Naive thymus-derived CD4-positive, alpha-beta T cell (primary cell): ENCODE data around the gene ADAM23. TPM values are rescaled to one million over a fixed set of nuclear protein-coding genes. Genes with fewer than 3 reads are reported as not detected.

Experiments used
- ATAC-seq: fragments of 150-1000 bp; cut with Tn5 transposase; 2 replicates; pipeline ENCODE4 v1.10.0; 2021; ENCODE audit warnings: mild to moderate bottlenecking, moderate library complexity
- CTCF ChIA-PET: fragments of 350-600 bp; sonication (Branson Sonifier 250); formaldehyde crosslinking; loops from one replicate; lab custom pipeline; 2021; ENCODE audit warnings: antibody characterized with exemption; lab: Charles Lee
- POLR2A ChIA-PET: fragments of 350-600 bp; sonication (Branson Sonifier 250); formaldehyde crosslinking; loops from one replicate; lab custom pipeline; 2021; ENCODE audit warnings: antibody characterized with exemption, inconsistent platforms; lab: Charles Lee
- DNase-seq, 9 donors: peaks; one replicate each; pipeline versions ENCODE4 v3.0.0 to v3.0.0-alpha.2; 2020 to 2022; ENCODE audit warnings: mixed read lengths in 1 of 9
- H3K27ac ChIP-seq: one replicate; pipeline ENCODE4 v1.7.0; 2013; ENCODE audit warnings: mild to moderate bottlenecking, low read depth, low read length, moderate library complexity
- H3K27me3 ChIP-seq, 2 donors: one replicate each; pipeline ENCODE4 v1.7.0; 2013; ENCODE audit warnings: low read length in 2 of 2, mild to moderate bottlenecking in 2 of 2, moderate library complexity in 2 of 2; ENCODE audit not compliant: control insufficient read depth in 2 of 2, insufficient read depth in 2 of 2
- H3K36me3 ChIP-seq, 3 experiments: 1 replicate in 2 of 3; 2 replicates in 1 of 3; pipeline ENCODE4 v1.7.0; 2013; ENCODE audit warnings: low read length in 3 of 3, mild to moderate bottlenecking in 3 of 3, moderate library complexity in 1 of 3; ENCODE audit not compliant: insufficient read depth in 3 of 3, control insufficient read depth in 2 of 3
- H3K4me1 ChIP-seq, 2 donors: one replicate each; pipeline ENCODE4 v1.7.0; 2013; ENCODE audit warnings: low read length in 2 of 2, mild to moderate bottlenecking in 2 of 2, moderate library complexity in 1 of 2; ENCODE audit not compliant: control insufficient read depth in 2 of 2, insufficient read depth in 2 of 2
- H3K4me3 ChIP-seq: 2 replicates; pipeline ENCODE4 v1.7.0; 2013; ENCODE audit warnings: mild to moderate bottlenecking, low read length
- H3K9me3 ChIP-seq, 3 experiments: 1 replicate in 2 of 3; 2 replicates in 1 of 3; pipeline ENCODE4 v1.7.0; 2013; ENCODE audit warnings: low read length in 3 of 3; ENCODE audit not compliant: control insufficient read depth in 2 of 3
- H3K27ac Mint-ChIP-seq, 9 donors: one replicate each; pipeline ENCODE4 v1.8.0; 2020 to 2022; ENCODE audit warnings: mixed read lengths in 9 of 9, mild to moderate bottlenecking in 8 of 9, moderate library complexity in 5 of 9, inconsistent platforms in 2 of 9
- H3K27me3 Mint-ChIP-seq, 5 donors: one replicate each; pipeline ENCODE4 v1.8.0; 2021 to 2022; ENCODE audit warnings: mixed read lengths in 5 of 5, mild to moderate bottlenecking in 1 of 5
- H3K36me3 Mint-ChIP-seq, 5 donors: one replicate each; pipeline ENCODE4 v1.8.0; 2020 to 2022; ENCODE audit warnings: mixed read lengths in 5 of 5, mild to moderate bottlenecking in 3 of 5, inconsistent platforms in 1 of 5
- H3K4me1 Mint-ChIP-seq, 7 donors: one replicate each; pipeline ENCODE4 v1.8.0; 2020 to 2022; ENCODE audit warnings: mixed read lengths in 7 of 7, mild to moderate bottlenecking in 3 of 7, inconsistent platforms in 1 of 7
- H3K4me3 Mint-ChIP-seq, 10 donors: one replicate each; pipeline ENCODE4 v1.8.0; 2020 to 2022; ENCODE audit warnings: mild to moderate bottlenecking in 10 of 10, mixed read lengths in 10 of 10, moderate library complexity in 6 of 10, inconsistent platforms in 2 of 10
- H3K9me3 Mint-ChIP-seq, 11 donors: one replicate each; pipeline ENCODE4 v1.8.0; 2020 to 2022; ENCODE audit warnings: mixed read lengths in 11 of 11, mild to moderate bottlenecking in 4 of 11, inconsistent platforms in 1 of 11, moderate library complexity in 1 of 11
- intact Hi-C, 2 donors: fragments of 100-400 bp; cut with micrococcal nuclease; formaldehyde crosslinking; loops; one replicate each; pipeline ENCODE4 v1.15.1; 2023
- polyA plus RNA-seq, 2 donors: library from polyadenylated mRNA; unstranded; fragments of 300-500 nt; fragmentation: Illumina TruSeq; gene quantifications; one replicate each; pipeline ENCODE4 v1.2.3, GENCODE V29; 2021
- total RNA-seq, 6 experiments: library from RNA in 5 of 6; stranded (reverse) in 5 of 6; gene quantifications; 1 replicate in 5 of 6; 2 replicates in 1 of 6; pipeline ENCODE4 v1.2.3 and lab custom pipeline; 2021 to 2026

The ADAM23 gene
- total and polyA plus RNA-seq, 7 experiments from 2014 or later: 0.22 to 5.6 (median 1.2) TPM

DNA sequence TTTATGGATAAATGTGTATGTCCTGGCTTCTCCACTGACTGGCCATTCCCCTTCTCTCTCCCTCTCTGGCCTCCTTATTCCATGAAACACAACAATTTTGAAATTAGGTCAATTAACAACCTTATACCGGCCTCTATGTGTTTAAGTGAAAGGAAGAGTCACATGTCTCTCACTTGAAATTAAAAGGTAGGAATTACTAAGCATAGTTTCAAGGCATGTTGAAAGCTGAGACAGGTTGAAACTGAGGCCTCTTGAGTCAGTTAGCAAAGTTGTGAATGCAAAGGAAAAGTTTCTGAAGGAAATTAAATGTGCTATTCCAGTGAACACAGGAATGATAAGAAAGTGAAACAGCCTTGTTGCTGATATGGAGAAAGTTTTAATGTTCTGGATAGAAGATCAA lies 69.7 kb downstream of the ADAM23 start:
- Mint-ChIP-seq H3K27me3 (peaks cover 15 to 47% (median 19%) of the 10 kb centered on the region in 5 donors), H3K9me3 (no peaks in the 10 kb centered on the region), H3K4me1 (peaks cover 3 to 18% (median 10%) of the 10 kb centered on the region in 7 donors), H3K4me3 (no peak overlapping the region), H3K27ac (no peak overlapping the region), H3K36me3 (no peaks in the 10 kb centered on the region)
- Histone ChIP-seq H3K4me1 (no peaks in the 10 kb centered on the region), H3K27me3 (peaks cover 0 to 2% of the 10 kb centered on the region in 2 donors), H3K36me3 (no peaks in the 10 kb centered on the region), H3K27ac (no peak overlapping the region), H3K9me3 (no peaks in the 10 kb centered on the region), H3K4me3 (no peak overlapping the region)
- intact Hi-C loops: no loop called here
- POLR2A ChIA-PET: no interaction called here
- ATAC-seq (no peak), DNase-seq (no peak)
- CTCF ChIA-PET: no interaction called here

DNA sequence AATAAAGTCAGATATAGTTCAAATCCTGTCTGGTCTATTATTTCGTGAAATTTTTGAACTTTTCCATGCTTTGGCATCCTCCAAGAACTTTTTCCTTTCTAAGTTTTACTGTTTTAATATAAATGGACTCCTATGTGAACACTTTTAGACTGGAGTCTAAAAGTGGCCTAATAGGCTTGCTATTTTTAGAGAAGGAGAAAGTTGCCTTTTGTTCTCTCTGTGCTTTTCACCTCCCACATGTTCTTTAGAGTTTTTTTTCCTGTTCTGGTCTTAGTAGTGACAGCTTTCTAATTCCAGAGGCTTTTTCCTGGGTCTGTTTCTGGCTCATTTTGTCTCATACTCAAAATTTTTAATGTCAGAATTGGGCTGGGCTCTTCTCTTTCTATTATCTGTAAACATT lies 72.2 kb downstream of the ADAM23 start:
- Histone ChIP-seq H3K4me1 (no peaks in the 10 kb centered on the region), H3K36me3 (no peaks in the 10 kb centered on the region), H3K9me3 (no peaks in the 10 kb centered on the region), H3K4me3 (no peak overlapping the region), H3K27me3 (peaks cover 0 to 2% of the 10 kb centered on the region in 2 donors), H3K27ac (no peak overlapping the region)
- POLR2A ChIA-PET: no interaction called here
- Mint-ChIP-seq H3K4me3 (no peak overlapping the region), H3K27me3 (peaks cover 15 to 44% (median 18%) of the 10 kb centered on the region in 5 donors), H3K36me3 (no peaks in the 10 kb centered on the region), H3K9me3 (no peaks in the 10 kb centered on the region), H3K27ac (no peak overlapping the region), H3K4me1 (peaks cover 3 to 15% (median 8%) of the 10 kb centered on the region in 7 donors)
- ATAC-seq: no peak
- DNase-seq: no peak
- intact Hi-C loops: no loop called here
- CTCF ChIA-PET: no interaction called here

DNA sequence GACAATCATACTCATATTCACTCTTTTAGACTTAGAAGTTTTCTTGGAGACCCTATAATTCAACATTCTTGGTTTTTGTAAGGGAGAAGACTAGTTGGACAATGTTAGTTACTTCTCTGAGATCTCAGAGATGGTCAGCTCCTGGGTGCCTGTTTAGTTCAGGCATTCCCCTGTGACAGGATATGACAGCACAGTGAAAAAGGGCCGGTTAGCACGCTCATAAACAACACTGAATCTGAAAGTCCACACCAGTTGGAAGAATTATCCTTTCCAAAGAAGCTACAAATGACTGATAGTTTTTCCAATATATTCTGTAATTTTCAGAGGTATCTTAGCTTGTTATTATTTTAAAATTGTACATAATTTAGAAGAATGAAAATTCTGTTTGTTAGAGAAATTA lies 75.7 kb downstream of the ADAM23 start:
- Histone ChIP-seq H3K4me3 (no peak overlapping the region), H3K4me1 (no peaks in the 10 kb centered on the region), H3K36me3 (no peaks in the 10 kb centered on the region), H3K9me3 (no peaks in the 10 kb centered on the region), H3K27me3 (peaks cover 0 to 2% of the 10 kb centered on the region in 2 donors), H3K27ac (no peak overlapping the region)
- Mint-ChIP-seq H3K36me3 (no peaks in the 10 kb centered on the region), H3K9me3 (no peaks in the 10 kb centered on the region), H3K4me1 (peaks cover 0 to 4% (median 0%) of the 10 kb centered on the region in 7 donors), H3K27me3 (peaks cover 12 to 30% (median 14%) of the 10 kb centered on the region in 5 donors), H3K27ac (no peak overlapping the region), H3K4me3 (no peak overlapping the region)
- POLR2A ChIA-PET: no interaction called here
- CTCF ChIA-PET: no interaction called here
- no peak for DNase-seq
- ATAC-seq: no peak
- intact Hi-C loops: no loop called here

DNA sequence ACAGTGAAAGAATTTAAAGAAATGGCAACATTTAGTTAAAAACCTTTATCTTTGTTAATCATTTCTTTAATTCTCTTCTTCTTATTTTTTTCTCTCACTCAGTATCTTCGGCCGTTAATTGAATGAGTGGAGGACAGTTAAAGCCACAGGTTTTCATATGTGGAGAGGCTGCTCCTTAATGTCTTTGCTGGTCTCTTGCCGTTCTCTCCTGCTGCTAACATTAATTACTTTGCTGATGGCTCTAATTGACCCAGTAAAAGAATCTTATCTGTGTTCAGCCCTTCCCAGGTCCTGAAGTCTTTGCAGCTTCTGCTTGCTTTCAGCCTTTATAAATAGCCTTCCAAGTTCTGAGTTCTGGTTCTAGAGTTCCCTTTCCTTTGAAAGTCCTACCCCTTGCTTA lies 77.1 kb downstream of the ADAM23 start:
- H3K27ac ChIP-seq: no peak overlapping the region
- H3K27me3 ChIP-seq: peaks cover 0 to 2% of the 10 kb centered on the region in 2 donors
- intact Hi-C loops: no loop called here
- no peak for DNase-seq
- no peaks in the 10 kb centered on the region for H3K4me1 ChIP-seq
- no peak for ATAC-seq
- no peak overlapping the region for H3K4me3 ChIP-seq
- POLR2A ChIA-PET: no interaction called here
- Mint-ChIP-seq H3K27me3 (peaks cover 4 to 16% (median 13%) of the 10 kb centered on the region in 5 donors), H3K27ac (no peak overlapping the region), H3K4me1 (peaks cover 0 to 4% (median 0%) of the 10 kb centered on the region in 7 donors), H3K4me3 (no peak overlapping the region), H3K9me3 (no peaks in the 10 kb centered on the region), H3K36me3 (no peaks in the 10 kb centered on the region)
- H3K36me3 ChIP-seq: no peaks in the 10 kb centered on the region
- H3K9me3 ChIP-seq: no peaks in the 10 kb centered on the region
- CTCF ChIA-PET: no interaction called here

- peaks cover 0 to 4% (median 0%) of the 10 kb centered on the region in 7 donors for H3K4me1 Mint-ChIP-seq
- peaks cover 0 to 13% (median 9%) of the 10 kb centered on the region in 5 donors for H3K27me3 Mint-ChIP-seq
- no peak for DNase-seq
- POLR2A ChIA-PET: no interaction called here
- Histone ChIP-seq H3K9me3 (no peaks in the 10 kb centered on the region), H3K36me3 (no peaks in the 10 kb centered on the region), H3K27ac (no peak overlapping the region), H3K4me1 (no peaks in the 10 kb centered on the region), H3K27me3 (no peaks in the 10 kb centered on the region), H3K4me3 (no peak overlapping the region)
- intact Hi-C loops: no loop called here
- H3K27ac Mint-ChIP-seq: no peak overlapping the region
- no peaks in the 10 kb centered on the region for H3K9me3 Mint-ChIP-seq
- CTCF ChIA-PET: no interaction called here
- ATAC-seq: no peak
- H3K4me3 Mint-ChIP-seq: no peak overlapping the region
- no peaks in the 10 kb centered on the region for H3K36me3 Mint-ChIP-seq
These were observed 77.8 kb downstream of the ADAM23 start for GRCh38 chr2:206521115-206521514.

DNA sequence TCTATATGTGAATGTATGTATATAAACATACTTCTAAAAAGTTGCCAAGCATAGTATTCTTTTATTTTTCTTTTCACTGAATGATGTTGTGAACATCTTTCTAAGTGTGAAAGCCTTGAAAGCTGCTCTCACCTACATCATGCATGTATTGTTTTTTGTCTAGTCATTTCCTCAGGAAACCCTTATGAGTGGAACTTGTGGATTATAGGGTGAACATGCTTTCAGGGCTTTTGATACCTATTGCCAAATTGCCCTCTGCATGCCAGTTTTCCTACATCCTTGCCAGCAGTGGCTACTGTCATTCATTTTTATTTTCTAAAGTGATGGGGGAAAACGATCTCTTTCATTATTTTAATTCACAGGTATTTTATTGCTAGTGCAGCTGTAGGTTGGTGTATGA lies 78.3 kb downstream of the ADAM23 start:
- no peaks in the 10 kb centered on the region for H3K36me3 Mint-ChIP-seq
- Histone ChIP-seq H3K36me3 (no peaks in the 10 kb centered on the region), H3K9me3 (no peaks in the 10 kb centered on the region), H3K4me1 (no peaks in the 10 kb centered on the region), H3K4me3 (no peak overlapping the region), H3K27ac (no peak overlapping the region), H3K27me3 (no peaks in the 10 kb centered on the region)
- intact Hi-C loops: no loop called here
- ChIA-PET POLR2A (no interaction called here), CTCF (no interaction called here)
- H3K4me1 Mint-ChIP-seq: peaks cover 0 to 4% (median 0%) of the 10 kb centered on the region in 7 donors
- H3K27ac Mint-ChIP-seq: no peak overlapping the region
- H3K27me3 Mint-ChIP-seq: peaks cover 0 to 17% (median 9%) of the 10 kb centered on the region in 5 donors
- no peak for ATAC-seq
- no peak overlapping the region for H3K4me3 Mint-ChIP-seq
- no peak for DNase-seq
- H3K9me3 Mint-ChIP-seq: no peaks in the 10 kb centered on the region

DNA sequence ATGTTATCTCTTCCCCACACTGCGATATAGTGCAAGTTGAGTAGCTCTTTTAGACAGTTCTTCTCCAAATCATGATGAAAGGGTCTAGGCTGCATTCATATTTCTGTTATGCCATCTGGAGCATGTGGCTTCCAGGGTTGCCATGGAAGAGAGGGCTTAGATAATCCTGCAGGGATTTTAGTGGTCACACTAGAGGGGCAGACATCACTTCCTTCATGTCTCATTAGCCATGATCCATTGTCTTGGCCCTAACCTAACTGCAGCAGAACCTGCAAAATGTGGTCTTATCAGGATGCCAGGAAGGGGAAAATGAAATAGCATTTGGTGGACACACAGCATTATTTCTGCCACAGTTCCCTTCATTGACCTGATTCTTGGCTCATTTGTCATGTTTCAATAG lies 83.1 kb downstream of the ADAM23 start:
- ChIA-PET CTCF (no interaction called here), POLR2A (no interaction called here)
- H3K36me3 ChIP-seq: no peaks in the 10 kb centered on the region
- H3K27me3 ChIP-seq: no peaks in the 10 kb centered on the region
- Mint-ChIP-seq H3K4me3 (no peak overlapping the region), H3K36me3 (no peaks in the 10 kb centered on the region), H3K27me3 (peaks cover 4 to 44% (median 15%) of the 10 kb centered on the region in 5 donors), H3K4me1 (peaks cover 6 to 17% (median 14%) of the 10 kb centered on the region in 7 donors), H3K27ac (no peak overlapping the region), H3K9me3 (no peaks in the 10 kb centered on the region)
- no peaks in the 10 kb centered on the region for H3K9me3 ChIP-seq
- no peak for ATAC-seq
- intact Hi-C loops: no loop called here
- DNase-seq: no peak
- peaks cover 0 to 5% of the 10 kb centered on the region in 2 donors for H3K4me1 ChIP-seq
- H3K27ac ChIP-seq: no peak overlapping the region
- no peak overlapping the region for H3K4me3 ChIP-seq
